Testis (tissue), 3 donors: ENCODE measurements around the gene LYSMD4. TPM values are rescaled to one million over a fixed set of nuclear protein-coding genes. Genes with fewer than 3 reads are reported as not detected.

Experiments
- DNase-seq: peaks from one replicate; pipeline ENCODE4 v3.0.0-alpha.2; 2019
- H3K27ac ChIP-seq, 2 donors: fragments of 200-600 bp; sonication (generic); one replicate each; pipeline ENCODE4 v1.5.1; 2019
- H3K27me3 ChIP-seq: fragments of 200-600 bp; sonication (generic); one replicate; pipeline ENCODE4 v1.5.1; 2019
- H3K36me3 ChIP-seq: fragments of 200-600 bp; sonication (generic); one replicate; pipeline ENCODE4 v1.5.1; 2017; ENCODE audit warnings: low read depth; ENCODE audit errors: missing control alignments
- H3K4me1 ChIP-seq: fragments of 200-600 bp; sonication (generic); one replicate; pipeline ENCODE4 v1.5.1; 2019
- H3K4me3 ChIP-seq, 2 donors: fragments of 200-600 bp; sonication (generic); one replicate each; pipeline ENCODE4 v1.5.1; 2017 to 2019
- H3K9me3 ChIP-seq: fragments of 200-600 bp; sonication (generic); one replicate; pipeline ENCODE4 v1.5.1; 2017
- CTCF ChIP-seq, 3 experiments: fragments of 450-650 bp in 2 of 3; fragments of 200-600 bp in 1 of 3; sonication (generic) in 1 of 3; IDR thresholded peaks; one replicate each; pipeline ENCODE4 v1.5.1; 2016 to 2019; ENCODE audit warnings: antibody characterized with exemption in 3 of 3, mild to moderate bottlenecking in 2 of 3, moderate library complexity in 1 of 3
- POLR2A ChIP-seq: fragments of 450-650 bp; IDR thresholded peaks from one replicate; pipeline ENCODE4 v1.6.1; 2017; ENCODE audit warnings: antibody characterized with exemption, mild to moderate bottlenecking, moderate library complexity
- WGBS, 2 donors: methylation state at CpG; one replicate each; pipeline ENCODE4 v1.1.5; 2018; 5-methylcytosine and 5-hydroxymethylcytosine counted together
- intact Hi-C: fragments of 100-400 bp; cut with DNase I; formaldehyde crosslinking; loops from one replicate; pipeline ENCODE4 v1.15.1; 2023; ENCODE audit warnings: low total_unique reads
- polyA plus RNA-seq: library from polyadenylated mRNA; stranded (reverse); fragments of 350-450 nt; fragmentation: Illumina TruSeq; extraction: RNeasy Lipid Tissue Mini Kit (QIAGEN cat#74804); gene quantifications from one replicate; pipeline ENCODE4 v1.2.3, GENCODE V29; 2014; ENCODE audit warnings: low read depth, low replicate concordance; ENCODE audit not compliant: insufficient read depth
- total RNA-seq, 2 donors: library from RNA; depleted of rRNA; stranded (reverse); fragments of >200 nt; gene quantifications; one replicate each; pipeline ENCODE4 v1.2.3, GENCODE V29; 2016

LYSMD4 gene
- total and polyA plus RNA-seq, 3 donors from 2014 or later = 13.2 to 27.1 (median 23.6) TPM

- Histone ChIP-seq H3K36me3 (no peaks in the 10 kb centered on the region), H3K27me3 (no peaks in the 10 kb centered on the region), H3K9me3 (no peaks in the 10 kb centered on the region), H3K27ac (no peak overlapping the region), H3K4me3 (no peak overlapping the region), H3K4me1 (peaks cover 20% of the 10 kb centered on the region)
- no peak for TF ChIP-seq CTCF (IDR thresholded peaks at IDR 0.05)
- no peak for TF ChIP-seq POLR2A
- WGBS, 2 donors = 91 to 97% methylated on average over 11 of the region's 11 CpGs
- DNase-seq = no peak
- intact Hi-C loops = no loop called here
Observed at GRCh38 chr15:99729327-99729726, 3.9 kb downstream of the LYSMD4 start.

- DNase-seq = no peak
- H3K4me1 ChIP-seq = peaks cover 19% of the 10 kb centered on the region
- H3K27me3 ChIP-seq = no peaks in the 10 kb centered on the region
- no peaks in the 10 kb centered on the region for H3K36me3 ChIP-seq
- H3K27ac ChIP-seq = no peak overlapping the region
- 84 to 89% methylated on average over 3 to 6 of the region's 6 CpGs for WGBS, 2 donors
- no peak overlapping the region for H3K4me3 ChIP-seq
- no peaks in the 10 kb centered on the region for H3K9me3 ChIP-seq
- intact Hi-C loops = no loop called here
- no peak for TF ChIP-seq POLR2A
Observed at GRCh38 chr15:99728916-99729315, 4.3 kb downstream of the LYSMD4 start.

- no peaks in the 10 kb centered on the region for H3K27me3 ChIP-seq
- no peak overlapping the region for H3K27ac ChIP-seq
- H3K4me3 ChIP-seq = no peak overlapping the region
- no peaks in the 10 kb centered on the region for H3K9me3 ChIP-seq
- no peak for TF ChIP-seq CTCF (IDR thresholded peaks at IDR 0.05)
- TF ChIP-seq POLR2A = no peak
- peaks cover 16% of the 10 kb centered on the region for H3K4me1 ChIP-seq
- 77 to 87% methylated on average over 4 to 7 of the region's 7 CpGs for WGBS, 2 donors
- DNase-seq = no peak
- intact Hi-C loops = no loop called here
- H3K36me3 ChIP-seq = no peaks in the 10 kb centered on the region
Observed at GRCh38 chr15:99727733-99728132, 5.5 kb downstream of the LYSMD4 start.

- no peak overlapping the region for H3K27ac ChIP-seq
- intact Hi-C loops = no loop called here
- TF ChIP-seq CTCF (IDR thresholded peaks at IDR 0.05) (no peak), POLR2A (no peak)
- no peak overlapping the region for H3K4me3 ChIP-seq
- WGBS, 2 donors = 86 to 89% methylated on average over 1 of the region's 1 CpG
- peaks cover 15% of the 10 kb centered on the region for H3K4me1 ChIP-seq
- H3K9me3 ChIP-seq = no peaks in the 10 kb centered on the region
- DNase-seq = no peak
- no peaks in the 10 kb centered on the region for H3K27me3 ChIP-seq
- no peaks in the 10 kb centered on the region for H3K36me3 ChIP-seq
Observed at GRCh38 chr15:99727330-99727729, 5.9 kb downstream of the LYSMD4 start.

GRCh38 chr15:99726333-99726732, 6.9 kb downstream of the LYSMD4 start:
- intact Hi-C loops = no loop called here
- WGBS, 2 donors = 83 to 87% methylated on average over 7 of the region's 7 CpGs
- Histone ChIP-seq H3K9me3 (no peaks in the 10 kb centered on the region), H3K4me1 (peaks cover 5% of the 10 kb centered on the region), H3K27me3 (no peaks in the 10 kb centered on the region), H3K36me3 (no peaks in the 10 kb centered on the region), H3K27ac (no peak overlapping the region), H3K4me3 (no peak overlapping the region)
- no peak for DNase-seq
- TF ChIP-seq CTCF (IDR thresholded peaks at IDR 0.05) (no peak), POLR2A (no peak)
